ENCODE results near the gene GOLGA1.

GRCh38 chr9:124828489-124829333 lies 112.2 kb downstream of the GOLGA1 start:
- no peak for TF ChIP-seq CTCF (conservative IDR thresholded peaks at IDR 0.05 in 1 of 2, IDR thresholded peaks at IDR 0.05 in 1 of 2; ENCODE audit: extremely low read depth in 1 of 2, insufficient read depth in 1 of 2, low read depth in 1 of 2, low read length in 2 of 2)
- no peak for TF ChIP-seq EZH2 (IDR thresholded peaks at IDR 0.05; ENCODE audit: borderline replicate concordance, low read length)
